IPS-NIHi7 (cell line): Measurements from ENCODE around the gene SLC19A1.

Source experiments
- DNase-seq: peaks from one replicate; pipeline ENCODE4 v3.0.0; 2012; ENCODE audit warnings: mixed read lengths; ENCODE audit errors: extremely low spot score

The SLC19A1 gene

DNA sequence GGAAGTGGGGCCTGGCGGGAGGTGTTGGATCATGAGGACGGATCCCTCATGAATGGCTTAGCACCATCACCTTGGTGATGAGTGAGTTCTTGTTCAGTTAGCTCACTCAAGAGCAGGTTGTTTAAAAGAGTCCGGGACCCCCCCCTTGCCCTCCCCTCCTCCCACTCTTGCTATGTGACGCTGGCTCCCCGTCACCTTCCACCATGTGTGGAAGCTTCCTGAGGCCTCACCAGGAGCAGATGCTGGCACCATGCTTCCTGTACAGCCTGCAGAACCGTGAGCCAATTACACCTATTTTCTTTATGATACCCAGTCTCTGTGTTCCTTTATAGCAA lies 3.0 kb upstream of the SLC19A1 start:
- DNase-seq = no peak

GRCh38 chr21:45544449-45545235 lies 2.4 kb upstream of the SLC19A1 start:
- no peak for DNase-seq

DNA sequence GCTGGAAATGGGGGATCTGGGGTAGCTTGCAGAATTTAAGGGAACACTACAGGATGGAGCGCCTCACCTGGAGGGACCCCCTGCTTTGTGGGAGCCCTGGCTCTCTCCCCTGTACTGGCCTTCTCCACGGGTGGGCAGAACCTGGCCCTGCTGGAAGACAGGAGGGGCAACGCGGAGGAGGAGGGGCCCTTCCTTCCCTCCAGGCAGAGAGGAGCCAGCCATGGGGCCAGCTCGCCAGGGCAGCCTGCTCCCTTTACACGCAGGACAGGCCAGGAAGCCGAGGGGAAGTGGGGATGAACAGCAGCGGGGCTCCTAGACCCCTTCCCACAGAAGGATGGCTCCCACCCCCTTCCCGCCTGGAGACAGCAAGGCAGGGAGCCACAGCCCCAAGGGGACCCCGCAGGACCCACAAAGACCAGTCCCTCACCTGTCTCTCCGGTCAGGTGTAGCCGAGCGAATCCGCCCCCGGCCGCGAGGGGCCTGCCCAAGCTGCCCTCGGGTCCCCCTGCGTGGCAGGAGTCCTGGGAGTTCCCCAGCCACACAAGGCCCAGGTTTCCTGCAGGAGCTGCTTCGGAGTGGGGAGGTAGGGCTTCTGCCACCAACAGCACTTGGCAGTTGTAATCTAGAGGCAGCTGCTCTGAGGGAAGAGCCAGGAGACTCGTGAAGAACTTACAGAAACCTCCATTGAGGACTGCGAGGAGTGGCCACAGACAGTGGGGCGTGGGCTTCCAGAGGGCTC lies 1.6 kb upstream of the SLC19A1 start:
- peak; percentile 16 for DNase-seq

DNA sequence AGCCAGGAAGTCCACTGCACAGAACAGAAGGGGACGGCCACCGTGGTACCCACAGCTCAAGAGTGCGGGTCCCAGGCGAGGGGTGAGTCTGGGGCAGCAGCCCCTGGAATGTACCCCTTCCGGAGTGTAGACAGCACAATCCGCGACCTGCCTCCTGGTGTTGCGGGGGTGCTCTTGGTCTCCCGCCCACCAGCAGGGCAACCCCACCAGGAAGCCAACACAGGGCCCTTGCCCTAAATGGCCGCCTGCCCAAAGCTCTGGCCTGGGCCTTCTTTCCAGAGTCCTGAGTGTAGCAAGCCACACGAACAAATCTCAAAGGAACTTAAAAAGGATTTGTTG lies 1.1 kb upstream of the SLC19A1 start:
- peak; percentile 11 for DNase-seq

GRCh38 chr21:45542667-45543370 lies 579 bp upstream of the SLC19A1 start:
- peak; percentile 23 for DNase-seq

GRCh38 chr21:45541221-45542039 lies 810 bp downstream of the SLC19A1 start:
- DNase-seq = peak; percentile 66

- DNase-seq = no peak
Observed at GRCh38 chr21:45540601-45540970, 1.7 kb downstream of the SLC19A1 start.

DNA sequence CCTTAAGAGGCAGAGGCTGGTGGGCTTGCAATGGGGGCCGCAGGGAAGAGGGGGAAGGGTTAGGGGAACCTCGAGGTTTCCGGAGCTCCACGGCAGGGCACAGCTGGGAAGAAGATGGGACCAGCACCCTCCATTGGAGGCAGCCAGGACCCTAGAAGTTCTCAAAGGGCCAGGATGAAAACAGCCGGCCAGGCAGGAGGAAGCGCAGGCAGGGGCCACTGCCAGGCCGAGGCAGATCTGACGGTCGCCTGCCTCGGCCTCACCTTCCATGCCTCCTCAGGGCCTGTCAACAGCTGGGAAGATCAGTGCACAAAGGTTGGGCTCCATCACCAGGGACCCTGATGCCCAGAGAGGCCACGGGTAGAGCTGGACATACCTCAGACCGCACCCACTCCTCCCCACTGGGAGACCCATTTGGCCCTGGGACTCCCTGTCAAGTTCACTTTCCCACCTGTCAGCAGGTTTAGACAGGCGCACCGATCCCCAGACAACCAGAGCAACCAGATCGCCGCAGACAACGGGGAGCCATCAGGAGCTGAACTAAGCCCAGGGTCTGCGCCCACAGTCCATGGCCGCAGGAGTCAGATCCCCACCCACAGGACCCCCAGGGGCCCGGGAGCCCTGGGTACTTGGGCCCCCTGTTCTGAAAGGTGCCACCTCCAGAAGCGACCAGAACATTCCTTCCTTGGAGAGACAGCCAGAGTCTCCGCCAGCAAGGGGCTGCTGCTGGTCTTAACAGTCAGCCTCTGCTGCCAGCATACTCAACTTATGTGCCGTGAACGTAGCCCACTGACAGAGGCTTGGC lies 2.2 kb downstream of the SLC19A1 start:
- no peak for DNase-seq

- DNase-seq = no peak
Observed at GRCh38 chr21:45539046-45539795, 3.0 kb downstream of the SLC19A1 start.

- no peak for DNase-seq
Observed at GRCh38 chr21:45538381-45539045, 3.7 kb downstream of the SLC19A1 start.

DNA sequence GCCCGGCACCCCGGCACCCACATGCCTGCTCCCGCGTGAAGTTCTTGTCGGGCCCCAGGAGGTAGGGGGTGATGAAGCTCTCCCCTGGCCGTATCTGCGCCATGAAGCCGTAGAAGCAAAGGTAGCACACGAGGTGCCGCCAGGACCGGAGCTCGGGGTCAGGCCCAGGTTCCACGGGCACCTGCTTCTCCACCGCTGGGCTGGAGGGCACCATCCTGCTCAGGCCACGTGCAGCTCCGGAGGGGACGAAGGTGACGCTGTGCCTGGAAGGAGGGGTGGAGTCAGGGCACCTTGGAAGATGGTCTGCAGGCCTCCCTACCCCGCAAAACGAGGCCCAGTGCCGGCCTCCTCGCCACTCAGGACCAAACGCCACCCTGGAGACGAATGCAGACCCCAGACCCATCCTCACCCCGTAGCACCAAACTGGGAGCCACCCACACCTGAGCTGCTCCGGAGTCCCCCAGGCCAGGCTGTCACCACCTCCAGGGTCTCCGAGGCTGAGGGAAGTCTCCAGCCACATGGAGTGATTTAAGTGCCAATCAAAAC lies 4.4 kb downstream of the SLC19A1 start:
- no peak for DNase-seq

DNA sequence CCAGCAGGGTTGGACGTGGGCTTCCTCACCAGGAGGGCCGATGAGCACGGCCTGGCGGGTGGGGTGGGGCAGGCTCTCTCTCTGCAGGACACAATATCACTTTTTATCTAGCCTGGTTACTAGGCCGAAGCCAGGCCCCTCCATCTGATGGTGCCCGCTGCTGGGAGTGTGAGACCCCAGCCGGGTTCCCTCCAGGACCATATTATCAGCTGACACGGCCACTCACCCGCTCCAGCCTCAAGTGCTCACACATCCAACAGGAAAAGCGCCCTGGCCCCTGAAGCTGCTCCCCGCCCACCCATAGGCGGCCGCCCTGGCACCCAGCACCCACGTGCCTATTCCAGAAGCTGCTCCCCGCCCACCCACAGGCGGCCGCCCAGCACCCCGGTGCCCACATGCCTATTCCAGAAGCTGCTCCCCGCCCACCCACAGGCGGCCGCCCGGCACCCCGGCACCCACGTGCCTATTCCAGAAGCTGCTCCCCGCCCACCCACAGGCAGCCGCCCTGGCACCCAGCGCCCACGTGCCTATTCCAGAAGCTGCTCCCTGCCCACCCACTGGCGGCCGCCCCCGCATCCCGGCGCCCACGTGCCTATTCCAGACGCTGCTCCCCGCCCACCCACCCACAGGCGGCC lies 5.0 kb downstream of the SLC19A1 start:
- DNase-seq = no peak

DNA sequence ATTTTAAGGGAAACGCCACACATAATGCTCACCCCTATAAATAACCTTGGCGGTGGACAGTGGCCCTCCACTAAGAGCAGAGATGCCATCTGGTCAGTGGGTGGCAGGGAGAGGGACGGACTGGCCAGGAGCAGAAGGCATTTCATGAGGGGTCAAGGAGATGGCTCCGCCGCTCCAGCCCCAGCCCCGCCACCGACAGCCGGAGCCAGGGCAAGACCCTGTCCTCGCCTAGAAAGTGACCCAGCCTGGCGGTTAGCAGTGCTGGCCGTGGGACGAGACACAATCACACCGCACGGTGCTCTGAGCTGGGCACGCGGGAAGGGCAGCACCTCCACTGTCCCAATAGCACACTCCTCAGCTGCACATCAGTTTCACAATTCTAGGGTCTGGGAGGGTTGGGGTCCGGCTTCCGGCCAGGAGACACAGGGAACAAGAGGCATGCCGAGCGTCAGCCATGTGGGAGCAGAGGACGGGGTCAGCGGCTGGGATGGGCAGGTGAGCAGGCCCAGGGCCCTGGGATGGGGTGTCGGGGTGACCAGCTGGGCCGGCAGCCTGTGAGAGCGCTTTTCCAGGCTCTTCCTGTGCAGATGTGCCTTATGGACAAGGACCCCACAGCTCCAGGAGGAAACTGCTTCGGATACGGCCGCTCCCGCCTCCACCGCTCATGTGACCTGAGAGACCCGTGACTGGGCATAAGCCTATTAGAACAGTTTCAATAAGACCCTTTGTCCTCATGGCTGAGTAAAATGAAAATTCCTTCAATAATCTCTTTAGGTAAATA lies 5.7 kb downstream of the SLC19A1 start:
- DNase-seq = no peak

GRCh38 chr21:45535341-45536081 lies 6.7 kb downstream of the SLC19A1 start:
- no peak for DNase-seq

DNA sequence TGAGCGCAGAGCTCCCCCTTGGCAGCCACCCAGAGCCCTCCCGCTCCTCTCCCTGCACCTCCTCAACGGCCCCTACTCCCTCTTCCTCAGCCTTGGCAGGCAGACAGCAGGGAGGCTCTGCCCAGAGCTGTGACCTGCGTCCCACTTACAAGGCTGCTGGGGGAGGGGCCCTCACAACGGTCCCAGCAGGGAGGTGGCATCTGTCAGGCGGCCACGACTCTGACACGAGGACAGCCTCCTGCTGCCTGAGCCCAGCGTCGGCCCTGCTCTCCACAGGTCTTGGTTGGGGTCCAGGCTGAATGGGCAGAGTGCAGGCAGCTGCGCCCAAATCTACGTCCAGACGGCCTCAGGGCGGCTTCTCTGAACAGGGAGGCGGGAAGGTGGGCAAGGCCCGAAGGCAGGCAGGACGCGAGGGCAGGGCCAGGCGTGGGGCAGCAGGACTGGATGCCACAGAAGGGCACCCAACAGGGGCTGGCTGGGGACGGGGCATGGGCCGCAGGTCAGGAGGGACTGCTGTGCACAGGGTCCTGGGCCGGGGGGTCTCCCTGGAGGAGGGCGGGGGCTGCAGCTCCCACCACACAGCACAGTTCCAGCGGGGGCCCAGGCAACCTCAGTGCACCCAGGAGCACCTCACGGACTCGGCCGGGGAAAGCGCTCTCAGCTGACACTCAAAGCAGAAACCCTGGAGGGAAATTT lies 7.5 kb downstream of the SLC19A1 start:
- DNase-seq = no peak

- no peak for DNase-seq
Observed at GRCh38 chr21:45533846-45534635, 8.2 kb downstream of the SLC19A1 start.
